K562 (cell line): Measurements from ENCODE around the gene MICU1. TPM values are rescaled to one million over a fixed set of nuclear protein-coding genes. Genes with fewer than 3 reads are reported as not detected.

Experiments used
- ATAC-seq: fragments of 200-7000 bp; cut with Tn5 transposase; 3 replicates; pipeline ENCODE4 v1.9.1; 2020; ENCODE audit warnings: moderate library complexity
- BruUV-seq: library from RNA; stranded (reverse); fragments of 400-500 nt; replicated peaks from 2 replicates; lab custom pipeline; 2021; lab: Mats Ljungman, UMichigan
- CTCF ChIA-PET: fragments of 300-600 bp; formaldehyde crosslinking; extraction: SDS; loops from one replicate; lab custom pipeline; 2021; ENCODE audit warnings: low intra/inter-chr PET ratio; lab: Yijun Ruan, JAX
- POLR2A ChIA-PET: fragments of 300-600, 350-650 bp; sonication (Branson Sonifier 250); formaldehyde crosslinking; extraction: SDS; loops from one replicate; lab custom pipeline; 2021; ENCODE audit warnings: antibody characterized with exemption, inconsistent platforms; lab: Yijun Ruan, JAX
- DNase-seq, 4 experiments: peaks; one replicate each; pipeline versions ENCODE4 v3.0.0 to v3.0.0-alpha.2; 2011 to 2018; ENCODE audit warnings: low spot score in 3 of 4, mixed read lengths in 3 of 4; ENCODE audit errors: extremely low read depth in 1 of 4
- FAIRE-seq: peaks from 2 replicates; lab custom pipeline; 2011; peaks lifted over from hg19 to GRCh38; lab: Jason Lieb, UNC
- H2AFZ ChIP-seq: 2 replicates; pipeline ENCODE4 v1.6.0; 2011; ENCODE audit warnings: low read depth, low read length, control low read depth, inconsistent platforms
- H3K27ac ChIP-seq: fragments of 200-600 bp; 3 replicates; pipeline ENCODE4 v1.8.0; 2011; ENCODE audit warnings: low read depth, mild to moderate bottlenecking, control low read depth, inconsistent platforms, low read length, moderate library complexity, mixed read lengths; ENCODE audit errors: extremely low read depth
- H3K27me3 ChIP-seq, 2 experiments: fragments of 300-600 bp in 1 of 2; 2 replicates in 1 of 2; 3 replicates in 1 of 2; pipeline versions ENCODE4 v1.6.0 to v1.8.0; 2011; ENCODE audit warnings: inconsistent platforms in 2 of 2, low read length in 2 of 2, mild to moderate bottlenecking in 1 of 2, mixed read lengths in 1 of 2, moderate library complexity in 1 of 2; ENCODE audit not compliant: control insufficient read depth in 2 of 2, insufficient read depth in 2 of 2
- H3K36me3 ChIP-seq: fragments of 300-600 bp; 3 replicates; pipeline ENCODE4 v1.8.0; 2011; ENCODE audit warnings: mild to moderate bottlenecking, low read length, inconsistent platforms; ENCODE audit not compliant: control insufficient read depth, insufficient read depth
- H3K4me1 ChIP-seq, 2 experiments: fragments of 200-600 bp in 1 of 2; replicated peaks in 1 of 2; 2 replicates in 1 of 2; 3 replicates in 1 of 2; pipeline versions ENCODE4 v1.5.1 to v1.8.0; 2011; ENCODE audit warnings: inconsistent platforms in 2 of 2, low read length in 2 of 2, mild to moderate bottlenecking in 1 of 2, mixed read lengths in 1 of 2, moderate library complexity in 1 of 2; ENCODE audit not compliant: control insufficient read depth in 2 of 2, insufficient read depth in 2 of 2
- H3K4me2 ChIP-seq: 2 replicates; pipeline ENCODE4 v1.6.1; 2011; ENCODE audit warnings: low read length, control low read depth, inconsistent platforms, mixed read lengths; ENCODE audit not compliant: insufficient read depth
- H3K4me3 ChIP-seq: fragments of 200-600 bp; sonication (generic), shearing (Covaris generic); 2 replicates; pipeline ENCODE4 v1.5.1; 2016; ENCODE audit warnings: control low read depth, inconsistent platforms
- H3K79me2 ChIP-seq: fragments of 200-600 bp; 3 replicates; pipeline ENCODE4 v1.8.0; 2011; ENCODE audit warnings: low read length, inconsistent platforms; ENCODE audit not compliant: control insufficient read depth, insufficient read depth
- H3K9ac ChIP-seq, 2 experiments: 2 replicates each; pipeline versions ENCODE4 v1.6.0 to v1.6.1; 2011; ENCODE audit warnings: low read depth in 2 of 2, low read length in 2 of 2, control low read depth in 1 of 2, inconsistent platforms in 1 of 2, mild to moderate bottlenecking in 1 of 2, mixed read lengths in 1 of 2; ENCODE audit not compliant: insufficient read depth in 1 of 2
- H3K9me1 ChIP-seq: one replicate; pipeline ENCODE4 v1.6.0; 2011; ENCODE audit warnings: inconsistent platforms, mild to moderate bottlenecking, low read length, moderate library complexity; ENCODE audit not compliant: control insufficient read depth, insufficient read depth
- H3K9me3 ChIP-seq: replicated peaks from 2 replicates; pipeline ENCODE4 v1.5.1; 2011; ENCODE audit warnings: low read depth, low read length, inconsistent platforms; ENCODE audit not compliant: control insufficient read depth, insufficient read depth
- H4K20me1 ChIP-seq: replicated peaks from 2 replicates; pipeline ENCODE4 v1.6.1; 2011; ENCODE audit warnings: low read length, inconsistent platforms, mixed read lengths; ENCODE audit not compliant: control insufficient read depth, insufficient read depth
- ELK1 ChIP-seq: sonication (generic); formaldehyde crosslinking; IDR thresholded peaks from 2 replicates; pipeline ENCODE4 v1.8.1; 2022; ENCODE audit warnings: missing genetic modification reagents
- FOXP4 ChIP-seq: sonication (generic); formaldehyde crosslinking; IDR thresholded peaks from 2 replicates; pipeline ENCODE4 v1.8.0; 2022; ENCODE audit warnings: mild to moderate bottlenecking, missing genetic modification reagents, borderline replicate concordance
- HMBOX1 ChIP-seq: sonication (generic); IDR thresholded peaks from 2 replicates; pipeline ENCODE4 v1.6.1; 2016
- PKNOX1 ChIP-seq: fragments of 450-650 bp; IDR thresholded peaks from 2 replicates; pipeline ENCODE4 v1.6.1; 2016
- POLR2A ChIP-seq: fragments of 450-650 bp; conservative IDR thresholded peaks from 2 replicates; pipeline ENCODE4 v1.6.1; 2016
- SFPQ ChIP-seq: fragments of 200-400 bp; formaldehyde crosslinking; IDR thresholded peaks from 2 replicates; pipeline ENCODE4 v1.6.1; 2017; ENCODE audit warnings: mild to moderate bottlenecking, low read depth, low read length, moderate library complexity
- U2AF2 ChIP-seq: fragments of 200-400 bp; formaldehyde crosslinking; optimal IDR thresholded peaks from 2 replicates; pipeline ENCODE3; 2017; ENCODE audit warnings: low read depth, mild to moderate bottlenecking, low read length
- WGBS: fragments of 100-300 bp; shearing (Covaris generic); methylation state at CpG from one replicate; pipeline ENCODE4 v1.1.6; 2016; ENCODE audit warnings: low coverage, mixed read lengths; ENCODE audit not compliant: insufficient coverage; ENCODE audit errors: missing lambda C conversion rate; 5-methylcytosine and 5-hydroxymethylcytosine counted together
- in situ Hi-C: fragments of 300-500 bp; cut with MboI; formaldehyde crosslinking; loops from 4 replicates; pipeline ENCODE4 v1.15.0; 2018; ENCODE audit warnings: inconsistent platforms, mixed read lengths
- intact Hi-C: fragments of 100-400 bp; cut with micrococcal nuclease; formaldehyde crosslinking; loops from 2 replicates; pipeline ENCODE4 v1.14.2; 2022
- polyA plus RNA-seq, 8 experiments: library from polyadenylated mRNA; depleted of rRNA in 4 of 8; stranded (reverse) in 5 of 8; unstranded in 3 of 8; fragments of >200 nt; fragmentation: Nextera tagmentation in 2 of 8; fragmentation: Illumina TruSeq in 1 of 8; extraction: Ambion mirVana in 2 of 8; extraction: Trizol in 1 of 8; gene quantifications; 2 replicates each; pipeline versions ENCODE4 v1.2.1 to v1.2.3, GENCODE V29; 2011 to 2014; ENCODE audit warnings: inconsistent platforms in 1 of 8, missing spikeins in 1 of 8
- total RNA-seq, 7 experiments: library from RNA; depleted of rRNA in 6 of 7; stranded (reverse); fragments of >200 nt in 6 of 7; fragmentation: Illumina TruSeq in 2 of 7; extraction: Trizol in 2 of 7; gene quantifications; 2 replicates each; pipeline versions ENCODE4 v1.2.1 to v1.2.3, GENCODE V29; 2011 to 2021; ENCODE audit warnings: low replicate concordance in 1 of 7

The MICU1 gene
- total and polyA plus RNA-seq, 9 of the 15 experiments (the other 6 are each of a cell fraction or from before 2014, with no cell fraction given) = 29.3 to 76.8 (median 48.4) TPM

GRCh38 chr10:72466018-72466417, 159.9 kb downstream of the MICU1 start:
- peak; percentile 71 for ATAC-seq
- H3K4me3 ChIP-seq = no peak overlapping the region
- no peaks in the 10 kb centered on the region for H4K20me1 ChIP-seq
- no peak overlapping the region for H2AFZ ChIP-seq
- TF ChIP-seq FOXP4 = no peak
- TF ChIP-seq PKNOX1 = 0 out of 2 replicates have a peak, but pooled peaks have one; percentile 8
- no peak for TF ChIP-seq ELK1 (CRISPR knock-in tag)
- no peak for TF ChIP-seq POLR2A
- 0 out of 2 replicates have a peak, but pooled peaks have one; percentile 22 for TF ChIP-seq HMBOX1
- TF ChIP-seq U2AF2 = no peak
- no peak for TF ChIP-seq SFPQ
- H3K9me3 ChIP-seq = no peaks in the 10 kb centered on the region
- CTCF ChIA-PET = no interaction called here
- no peak for FAIRE-seq
- H3K36me3 ChIP-seq = peaks cover 3% of the 10 kb centered on the region; the same call in 1 of the 3 replicates
- no peak overlapping the region for H3K4me2 ChIP-seq
- no peaks in the 10 kb centered on the region for H3K27me3 ChIP-seq
- H3K4me1 ChIP-seq = peaks cover 0 to 9% of the 10 kb centered on the region in 2 experiments; a peak in 2 of 5 replicates
- peak in 1 of 4 experiments; percentile 14 for DNase-seq
- intact Hi-C loops = no loop called here
- POLR2A ChIA-PET = no interaction called here
- no peaks in the 10 kb centered on the region for H3K79me2 ChIP-seq
- 11% methylated on average over 4 of the region's 4 CpGs for WGBS
- no peak overlapping the region for H3K27ac ChIP-seq
- in situ Hi-C loops = no loop called here
- BruUV-seq = no TSS peak
- H3K9me1 ChIP-seq = no peaks in the 10 kb centered on the region
- no peak overlapping the region for H3K9ac ChIP-seq
